Measurements from ENCODE around the gene SPEN. TPM values are rescaled to one million over a fixed set of nuclear protein-coding genes. Genes with fewer than 3 reads are reported as not detected.

The SPEN gene, protein sequence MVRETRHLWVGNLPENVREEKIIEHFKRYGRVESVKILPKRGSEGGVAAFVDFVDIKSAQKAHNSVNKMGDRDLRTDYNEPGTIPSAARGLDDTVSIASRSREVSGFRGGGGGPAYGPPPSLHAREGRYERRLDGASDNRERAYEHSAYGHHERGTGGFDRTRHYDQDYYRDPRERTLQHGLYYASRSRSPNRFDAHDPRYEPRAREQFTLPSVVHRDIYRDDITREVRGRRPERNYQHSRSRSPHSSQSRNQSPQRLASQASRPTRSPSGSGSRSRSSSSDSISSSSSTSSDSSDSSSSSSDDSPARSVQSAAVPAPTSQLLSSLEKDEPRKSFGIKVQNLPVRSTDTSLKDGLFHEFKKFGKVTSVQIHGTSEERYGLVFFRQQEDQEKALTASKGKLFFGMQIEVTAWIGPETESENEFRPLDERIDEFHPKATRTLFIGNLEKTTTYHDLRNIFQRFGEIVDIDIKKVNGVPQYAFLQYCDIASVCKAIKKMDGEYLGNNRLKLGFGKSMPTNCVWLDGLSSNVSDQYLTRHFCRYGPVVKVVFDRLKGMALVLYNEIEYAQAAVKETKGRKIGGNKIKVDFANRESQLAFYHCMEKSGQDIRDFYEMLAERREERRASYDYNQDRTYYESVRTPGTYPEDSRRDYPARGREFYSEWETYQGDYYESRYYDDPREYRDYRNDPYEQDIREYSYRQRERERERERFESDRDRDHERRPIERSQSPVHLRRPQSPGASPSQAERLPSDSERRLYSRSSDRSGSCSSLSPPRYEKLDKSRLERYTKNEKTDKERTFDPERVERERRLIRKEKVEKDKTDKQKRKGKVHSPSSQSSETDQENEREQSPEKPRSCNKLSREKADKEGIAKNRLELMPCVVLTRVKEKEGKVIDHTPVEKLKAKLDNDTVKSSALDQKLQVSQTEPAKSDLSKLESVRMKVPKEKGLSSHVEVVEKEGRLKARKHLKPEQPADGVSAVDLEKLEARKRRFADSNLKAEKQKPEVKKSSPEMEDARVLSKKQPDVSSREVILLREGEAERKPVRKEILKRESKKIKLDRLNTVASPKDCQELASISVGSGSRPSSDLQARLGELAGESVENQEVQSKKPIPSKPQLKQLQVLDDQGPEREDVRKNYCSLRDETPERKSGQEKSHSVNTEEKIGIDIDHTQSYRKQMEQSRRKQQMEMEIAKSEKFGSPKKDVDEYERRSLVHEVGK (N-terminal part only)
- total RNA-seq (2022; extraction: Qiagen RNA extraction; ENCODE audit: low read depth): 36.7 to 46.5 TPM (median 43.9 TPM) in 5 replicates

DNA sequence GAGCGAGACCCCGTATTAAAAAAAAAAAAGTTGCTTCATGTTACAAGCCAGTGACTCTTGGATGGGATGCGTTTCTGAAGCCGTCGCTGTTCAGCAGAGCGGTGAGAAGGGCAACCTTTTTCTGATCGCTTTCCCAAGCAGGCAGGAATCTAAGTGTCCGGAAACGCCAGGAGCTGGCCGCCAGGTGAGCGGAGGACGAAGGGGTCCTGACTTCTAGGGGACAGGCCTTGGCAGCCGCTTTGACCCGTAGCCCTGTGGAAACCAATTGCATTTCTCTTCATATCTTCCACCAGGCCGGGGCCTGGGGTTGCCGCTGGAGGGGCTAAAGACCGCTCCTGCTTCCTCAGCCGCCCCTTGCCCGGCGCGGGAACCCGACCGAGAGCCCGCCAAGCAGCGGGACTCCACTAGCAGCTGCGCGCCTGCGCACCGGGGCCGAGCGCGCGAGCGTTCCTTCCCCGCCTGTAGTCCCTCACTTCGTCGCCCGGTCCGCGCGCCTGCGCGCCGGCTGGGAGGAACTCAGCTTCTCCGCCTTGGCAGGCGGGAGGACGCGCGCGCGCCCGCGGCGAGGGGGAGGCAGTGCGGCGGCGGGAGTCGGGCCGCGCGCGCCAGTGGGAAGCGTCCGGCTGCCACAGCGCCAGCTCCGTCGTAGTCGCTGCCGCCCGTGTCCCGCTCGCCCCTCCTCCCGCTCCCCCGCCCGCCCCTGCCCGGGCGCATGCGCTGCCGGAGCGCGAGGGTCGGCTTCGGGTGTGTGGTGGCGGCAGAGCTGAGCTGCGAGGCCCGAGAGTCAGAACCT, at the start of gene SPEN:
TSS of gene SPEN (plus strand) at position 608 of the 793 bp plus-strand sequence. CDS start 361 bp downstream, outside the sequence.

DNA sequence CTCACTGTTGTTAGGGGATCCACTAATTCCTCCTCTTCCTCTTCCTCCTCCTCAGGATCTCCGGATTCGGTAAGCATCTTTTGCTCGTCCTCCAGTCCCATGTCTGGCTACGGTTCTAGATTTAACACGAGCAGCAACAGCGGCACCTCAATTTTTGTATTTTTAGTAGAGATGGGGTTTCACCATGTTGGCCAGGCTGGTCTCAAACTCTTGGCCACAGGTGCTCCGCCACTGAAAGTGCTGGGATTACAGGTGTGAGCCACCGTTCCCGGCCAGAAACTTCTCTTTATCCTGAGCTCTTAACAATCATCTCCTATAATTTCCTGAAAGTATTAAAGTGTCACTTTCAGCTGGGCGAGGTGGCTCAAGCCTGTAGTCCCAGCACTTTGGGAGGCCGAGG, 40.0 kb upstream of the SPEN start, which contains the start of gene UQCRHL:
TSS of gene UQCRHL (minus strand) at position 101 of the 400 bp plus-strand sequence. CDS start at position 101, 0 bp downstream.

DNA sequence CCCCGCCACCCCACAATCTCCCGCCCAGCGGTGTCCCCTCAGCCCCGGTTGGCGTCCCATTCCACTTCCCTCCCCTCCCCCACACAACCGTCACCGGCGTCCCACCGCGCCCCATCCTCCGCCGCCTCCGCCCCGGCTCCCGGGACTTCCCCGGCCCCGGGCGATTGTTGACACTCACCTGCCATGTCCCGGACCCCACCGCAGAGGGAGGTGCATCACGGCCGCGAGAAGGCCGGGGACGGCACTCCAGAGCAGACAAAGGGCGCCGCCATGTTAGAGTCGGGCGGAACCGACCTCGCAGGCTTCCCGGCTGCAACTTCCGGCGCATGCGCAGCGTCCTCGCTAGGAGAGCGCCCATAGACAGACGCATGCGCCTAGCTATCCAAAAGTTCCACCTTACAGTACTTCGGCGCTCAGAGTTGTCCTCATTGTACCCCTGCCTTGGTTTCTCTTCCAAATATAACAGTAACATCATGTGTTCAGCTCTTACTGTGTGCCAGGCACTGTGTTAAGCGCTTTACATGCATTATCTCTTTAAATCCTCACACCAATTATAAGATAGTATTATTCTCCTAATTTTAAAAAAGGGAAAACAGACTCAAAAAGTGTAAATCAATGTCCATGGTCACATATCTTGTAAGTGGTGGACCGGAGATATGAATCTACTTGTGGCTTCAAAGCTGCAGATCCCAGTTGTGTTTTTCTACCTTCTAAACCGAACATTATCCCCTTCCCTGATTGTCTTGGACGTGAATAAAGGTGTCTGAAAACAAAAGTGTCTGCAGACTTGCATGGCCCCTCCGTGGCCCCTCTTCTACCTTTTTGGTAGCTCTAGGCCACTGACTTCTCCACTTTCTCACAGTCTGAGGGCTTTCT, 128.5 kb downstream of the SPEN start, which contains the start of gene ZBTB17:
TSS of gene ZBTB17 (minus strand) at position 297 of the 876 bp plus-strand sequence. CDS start 27,606 bp downstream, outside the sequence.

Other genes with a start within 250 kb of the SPEN start
- 8.6 to 12.5 TPM (median 10.6 TPM) in 5 replicates for gene DDI2, start 230.2 kb upstream of the SPEN start, total RNA-seq (2022; extraction: Qiagen RNA extraction; ENCODE audit: low read depth)
- 26.1 to 32.0 TPM (median 28.2 TPM) in 5 replicates for gene PLEKHM2, start 163.4 kb upstream of the SPEN start, total RNA-seq (2022; extraction: Qiagen RNA extraction; ENCODE audit: low read depth)
- 0.13 to 0.40 TPM (median 0.21 TPM) in 5 replicates for gene SLC25A34, start 111.4 kb upstream of the SPEN start, total RNA-seq (2022; extraction: Qiagen RNA extraction; ENCODE audit: low read depth)
- not detected in 5 replicates for gene TMEM82, start 105.2 kb upstream of the SPEN start, total RNA-seq (2022; extraction: Qiagen RNA extraction; ENCODE audit: low read depth)
- 19.5 to 24.3 TPM (median 23.4 TPM) in 5 replicates for gene FBLIM1, start 88.9 kb upstream of the SPEN start, total RNA-seq (2022; extraction: Qiagen RNA extraction; ENCODE audit: low read depth)
- gene UQCRHL, start 40.1 kb upstream of the SPEN start, total RNA-seq (2022; extraction: Qiagen RNA extraction; ENCODE audit: low read depth): 5.7 to 8.0 TPM (median 6.9 TPM) in 5 replicates
- gene ZBTB17, start 128.4 kb downstream of the SPEN start, total RNA-seq (2022; extraction: Qiagen RNA extraction; ENCODE audit: low read depth): 11.5 to 14.4 TPM (median 12.8 TPM) in 5 replicates
- gene SRARP, start 156.5 kb downstream of the SPEN start, total RNA-seq (2022; extraction: Qiagen RNA extraction; ENCODE audit: low read depth): 0.02 TPM in 1 of 5 replicates, not detected in the others
- 0.05 TPM in 1 of 5 replicates, not detected in the others for gene HSPB7, start 170.3 kb downstream of the SPEN start, total RNA-seq (2022; extraction: Qiagen RNA extraction; ENCODE audit: low read depth)
- 0.08 to 0.24 TPM (median 0.09 TPM) in 3 of 5 replicates, not detected in the others for gene CLCNKA, start 174.3 kb downstream of the SPEN start, total RNA-seq (2022; extraction: Qiagen RNA extraction; ENCODE audit: low read depth)
- 0.05 to 0.08 TPM (median 0.06 TPM) in 3 of 5 replicates, not detected in the others for gene CLCNKB, start 196.1 kb downstream of the SPEN start, total RNA-seq (2022; extraction: Qiagen RNA extraction; ENCODE audit: low read depth)
- gene FAM131C, start 225.9 kb downstream of the SPEN start, total RNA-seq (2022; extraction: Qiagen RNA extraction; ENCODE audit: low read depth): 11.0 to 18.2 TPM (median 15.0 TPM) in 5 replicates